ENCODE measurements around the gene CPN2. TPM values are rescaled to one million over a fixed set of nuclear protein-coding genes. Genes with fewer than 3 reads are reported as not detected.
A peak's percentile ranks its signal among the peaks of the same experiment; 100 is the strongest.

The CPN2 gene
- total RNA-seq, 1 donor from 2014 or later = not detected

DNA sequence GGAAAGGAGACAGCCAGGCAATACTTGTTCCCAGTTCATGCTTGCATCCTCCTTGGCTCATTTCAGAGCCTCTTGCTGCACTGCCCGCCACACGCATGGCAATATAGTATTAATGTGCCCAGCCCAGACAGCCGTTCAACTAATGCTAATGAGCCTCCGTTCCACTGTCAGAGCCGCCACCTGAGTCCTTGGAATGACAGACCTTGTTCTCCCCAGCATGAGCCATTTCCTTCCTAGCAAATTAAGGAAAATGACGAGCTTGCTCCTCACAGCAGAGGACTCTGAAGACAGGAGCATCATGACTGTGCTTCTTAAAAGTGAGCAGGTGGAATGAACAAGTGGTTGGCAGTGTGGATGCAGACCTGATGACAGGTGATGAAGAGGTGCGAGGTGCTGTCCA is 29.2 kb upstream of the CPN2 start:
- ATAC-seq = no peak

DNA sequence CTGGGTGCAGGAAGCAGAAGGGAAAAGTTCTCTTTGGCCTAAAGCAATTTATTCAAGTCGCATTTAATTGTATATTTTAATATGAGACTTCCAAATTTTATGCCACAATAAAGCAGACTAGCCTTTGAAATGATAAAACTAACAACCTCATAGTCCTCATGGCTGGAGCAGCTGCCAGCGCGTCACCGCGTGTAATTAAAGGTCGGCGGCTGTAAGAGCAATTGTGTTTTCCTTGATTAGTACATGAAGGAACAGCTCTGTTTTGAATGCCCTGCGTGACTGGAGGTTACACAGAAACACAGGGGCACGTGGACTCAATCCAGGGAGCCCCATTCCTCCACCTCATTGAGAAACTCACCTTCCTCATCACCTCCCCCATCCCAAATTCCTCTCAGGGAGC is 28.5 kb upstream of the CPN2 start:
- ATAC-seq = no peak

DNA sequence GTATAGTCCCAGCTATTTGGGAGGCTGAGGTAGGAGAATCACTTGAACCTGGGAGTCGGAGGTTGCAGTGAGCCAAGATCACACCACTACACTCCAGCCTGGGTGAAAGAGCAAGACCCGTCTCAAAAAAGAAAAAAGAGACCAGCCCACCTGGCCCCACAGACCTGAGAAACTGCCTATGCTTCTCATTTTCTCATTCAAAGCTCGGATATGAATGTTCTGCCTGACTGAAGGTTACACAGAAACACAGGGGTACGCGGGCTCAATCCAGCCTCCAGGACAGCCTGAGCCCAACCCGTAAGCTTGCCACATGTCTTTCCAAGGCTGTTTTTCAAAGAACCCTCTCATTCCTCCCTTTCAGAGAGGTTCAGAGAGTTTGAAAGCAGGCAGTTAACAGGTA is 28.1 kb upstream of the CPN2 start:
- ATAC-seq = no peak

DNA sequence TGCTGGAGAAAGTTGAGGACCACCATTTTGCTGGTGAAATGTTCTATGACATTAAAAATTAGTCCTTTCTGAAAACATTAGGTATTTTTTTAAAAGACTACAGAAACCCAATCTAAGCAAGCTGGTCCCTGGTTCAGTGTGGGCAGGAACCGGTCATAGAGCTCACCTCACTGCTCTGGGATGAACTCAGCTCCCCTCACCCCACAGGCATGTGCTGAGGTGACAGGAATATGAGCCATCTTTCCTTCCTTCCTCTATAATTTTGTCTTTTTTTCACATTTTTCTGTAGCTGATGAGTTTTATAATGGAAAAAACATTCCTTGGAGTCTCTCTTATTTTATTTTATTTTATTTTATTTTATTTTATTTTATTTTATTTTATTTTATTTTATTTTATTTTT is 26.6 kb upstream of the CPN2 start:
- no peak for ATAC-seq

DNA sequence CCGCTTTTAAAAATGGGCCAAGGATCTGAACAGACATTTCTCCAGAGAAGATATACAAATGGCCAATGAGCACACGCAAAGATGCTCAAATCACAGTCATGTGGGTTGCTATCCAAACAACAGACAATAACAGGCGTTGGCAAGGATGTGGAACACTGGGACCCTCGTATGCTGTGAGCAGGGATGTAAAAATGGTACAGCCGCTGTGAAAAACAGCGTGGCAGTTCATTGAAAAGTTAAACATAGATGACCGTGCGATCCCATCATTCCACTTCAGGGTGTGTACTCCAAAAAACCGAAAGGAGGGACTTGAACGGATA is 25.1 kb upstream of the CPN2 start:
- no peak for ATAC-seq

DNA sequence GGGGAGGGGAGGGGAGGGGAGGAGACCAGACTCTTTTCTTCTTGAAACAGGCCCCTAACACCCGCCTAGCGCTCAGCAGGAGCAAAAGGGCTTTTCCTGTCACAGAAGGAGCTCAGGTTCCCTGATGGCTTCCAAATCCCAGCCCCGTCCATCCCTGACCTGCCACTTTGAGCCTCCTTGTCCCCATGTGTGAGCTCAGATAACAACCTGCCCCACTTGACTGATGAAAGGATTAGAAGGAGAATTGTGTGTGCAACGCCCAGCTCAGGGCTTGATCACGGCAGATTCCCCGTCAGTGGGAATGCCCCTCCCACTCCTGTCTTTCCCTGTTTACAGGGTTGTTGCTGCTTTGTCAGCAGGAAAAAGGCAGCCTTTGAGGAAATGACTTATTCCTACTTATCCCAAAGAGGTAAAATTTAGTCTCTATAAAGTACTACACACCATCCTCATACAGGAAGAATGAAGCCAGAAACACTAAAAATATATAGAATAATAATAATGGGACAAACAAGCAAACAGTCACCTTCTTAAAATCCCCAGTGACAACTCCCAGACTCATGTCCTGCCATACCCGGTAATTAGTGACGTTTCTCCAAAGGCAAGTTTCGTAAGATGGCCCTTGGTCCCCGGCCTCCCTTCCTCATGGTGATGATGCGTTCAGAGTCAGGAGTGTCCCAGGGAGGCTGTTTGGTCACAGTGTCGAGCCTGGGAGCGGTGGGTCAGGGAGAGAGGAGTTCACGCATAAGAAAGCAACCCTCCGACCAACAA is 24.5 kb upstream of the CPN2 start:
- ATAC-seq = no peak

DNA sequence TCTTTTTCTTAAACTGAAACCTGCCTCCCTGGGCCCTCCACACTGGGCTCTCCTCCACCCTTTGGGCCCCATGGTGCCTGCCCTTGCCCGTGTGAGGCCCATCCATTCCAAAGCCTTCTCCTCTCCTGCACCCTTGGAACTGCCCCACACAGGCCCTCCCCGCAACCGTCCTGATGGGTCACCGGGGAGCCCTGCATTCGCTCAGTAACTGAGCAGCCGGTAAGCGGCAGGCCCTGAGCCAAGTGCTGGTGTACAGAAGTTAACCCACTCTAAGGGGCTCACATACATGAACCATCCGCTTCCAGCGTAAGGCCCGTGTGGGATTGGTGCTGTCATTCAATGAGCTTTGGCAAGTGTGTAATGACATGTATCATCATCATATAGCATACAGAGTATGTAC is 23.8 kb upstream of the CPN2 start:
- ATAC-seq = no peak

DNA sequence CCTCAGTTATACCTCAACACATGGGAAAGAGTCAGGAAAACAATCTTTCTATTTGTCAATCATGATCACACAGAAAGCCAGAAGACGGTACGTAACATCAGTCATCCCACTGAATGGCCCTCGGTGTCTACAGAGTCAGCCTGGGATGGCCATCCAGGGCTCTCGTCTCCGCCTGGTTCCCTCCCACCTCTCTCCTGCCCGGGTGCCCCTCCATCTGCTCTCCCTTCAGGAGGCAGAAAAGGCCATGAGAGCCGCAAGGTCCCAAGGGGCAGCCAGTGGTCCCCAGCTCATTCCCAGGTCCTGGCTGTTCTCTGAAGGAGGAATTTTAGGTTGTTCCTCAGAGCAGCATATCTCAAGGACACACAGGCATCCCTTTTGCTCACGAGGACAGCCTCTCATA is 22.8 kb upstream of the CPN2 start:
- ATAC-seq = no peak

DNA sequence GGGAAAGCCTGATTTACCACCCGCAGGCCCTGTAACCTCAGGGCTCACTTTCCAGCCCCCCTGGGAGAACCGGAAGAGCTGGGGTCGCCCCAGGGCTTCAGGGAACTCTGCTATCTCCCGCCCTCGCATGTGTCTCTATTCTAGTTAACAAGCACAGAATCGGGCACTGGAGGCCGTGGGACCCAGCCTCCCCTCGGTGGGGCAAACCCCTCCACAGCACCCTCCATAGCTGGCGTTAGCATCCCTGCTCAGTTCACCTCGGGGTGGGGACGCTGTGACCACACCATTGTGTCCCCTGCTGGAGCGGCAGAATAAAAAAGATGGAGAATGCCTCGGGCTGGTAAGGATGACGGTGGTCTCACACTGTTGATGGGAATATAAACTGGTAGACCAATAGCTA is 21.9 kb upstream of the CPN2 start:
- no peak for ATAC-seq

DNA sequence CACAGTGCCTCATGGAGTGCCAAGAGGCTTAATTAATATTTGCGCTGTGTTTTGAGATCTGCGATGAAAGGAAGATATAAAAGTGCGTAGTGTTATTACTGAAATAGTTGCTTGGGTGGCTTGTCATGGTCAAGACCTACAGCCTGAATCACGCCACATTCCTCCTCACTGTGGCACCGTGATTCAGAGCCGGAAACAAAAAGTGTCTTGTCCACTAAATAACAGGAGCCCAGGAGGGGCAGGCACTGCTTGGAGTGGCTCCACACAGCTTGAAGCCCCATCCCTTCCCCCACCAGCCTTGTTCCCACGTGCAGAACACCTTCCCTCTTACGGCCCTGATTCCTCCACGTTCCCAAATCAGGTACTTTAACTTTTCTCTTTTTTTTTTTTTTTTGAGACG is 19.6 kb upstream of the CPN2 start:
- ATAC-seq = no peak

DNA sequence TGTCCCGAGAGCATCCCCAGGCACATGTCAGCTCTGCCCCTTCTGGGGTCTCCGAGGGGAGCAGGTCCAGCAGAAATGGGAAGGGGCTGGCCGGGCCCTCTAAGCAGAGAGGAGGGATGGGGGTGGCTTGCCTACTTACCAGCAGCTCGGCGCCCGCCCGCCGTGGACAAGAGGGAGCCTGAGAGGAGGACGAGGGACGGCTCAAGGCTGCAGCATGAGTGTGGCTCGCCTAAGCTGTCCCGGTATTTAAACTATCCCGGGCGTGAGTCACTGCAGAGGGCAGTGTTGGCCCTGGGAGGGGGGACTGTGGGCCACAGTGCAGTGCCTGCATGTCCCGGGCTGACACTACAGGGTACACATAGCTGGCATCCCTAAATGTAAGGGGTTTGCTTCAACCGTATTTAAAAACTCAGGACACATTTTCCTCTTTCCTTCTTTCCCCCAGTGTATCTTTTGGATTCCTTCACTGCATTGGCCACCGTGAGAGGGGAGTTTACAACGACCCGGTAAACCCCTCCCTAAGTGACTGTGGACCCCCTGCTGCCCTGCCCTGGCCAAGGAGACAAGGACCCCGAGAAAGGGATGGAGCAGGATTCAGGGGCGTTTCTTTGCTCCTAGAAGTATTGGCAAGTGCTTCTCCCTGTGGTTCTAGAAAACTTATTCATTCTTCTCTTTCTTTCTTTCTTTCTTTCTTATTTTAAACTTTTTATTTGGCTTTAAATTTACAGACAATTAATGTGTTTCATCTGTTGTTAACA is 18.6 kb upstream of the CPN2 start, which contains the start of gene LRRC15:
TSS of gene LRRC15 (minus strand) at position 222 of the 758 bp plus-strand sequence. CDS start 8,700 bp downstream, outside the sequence.
- no peak for ATAC-seq

DNA sequence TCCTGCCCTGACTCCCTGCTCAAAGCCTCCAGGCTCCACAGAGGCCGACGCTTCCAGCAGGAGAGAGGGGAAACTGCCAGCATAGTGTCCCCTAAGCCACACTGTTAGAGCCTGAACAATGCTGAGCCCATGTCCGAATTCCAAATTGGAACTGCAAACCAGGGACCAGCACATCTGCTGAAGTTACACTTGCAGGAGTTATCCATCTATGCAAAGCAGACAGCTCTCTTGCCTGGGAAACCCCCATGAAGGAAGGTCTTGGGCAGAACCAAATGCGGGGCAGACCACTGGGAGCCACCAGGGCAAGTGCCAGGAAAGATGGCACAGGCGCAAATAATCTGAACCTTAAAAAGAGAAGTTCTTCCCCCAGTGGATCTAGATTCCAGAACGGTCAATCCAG is 17.8 kb upstream of the CPN2 start:
- ATAC-seq = no peak

DNA sequence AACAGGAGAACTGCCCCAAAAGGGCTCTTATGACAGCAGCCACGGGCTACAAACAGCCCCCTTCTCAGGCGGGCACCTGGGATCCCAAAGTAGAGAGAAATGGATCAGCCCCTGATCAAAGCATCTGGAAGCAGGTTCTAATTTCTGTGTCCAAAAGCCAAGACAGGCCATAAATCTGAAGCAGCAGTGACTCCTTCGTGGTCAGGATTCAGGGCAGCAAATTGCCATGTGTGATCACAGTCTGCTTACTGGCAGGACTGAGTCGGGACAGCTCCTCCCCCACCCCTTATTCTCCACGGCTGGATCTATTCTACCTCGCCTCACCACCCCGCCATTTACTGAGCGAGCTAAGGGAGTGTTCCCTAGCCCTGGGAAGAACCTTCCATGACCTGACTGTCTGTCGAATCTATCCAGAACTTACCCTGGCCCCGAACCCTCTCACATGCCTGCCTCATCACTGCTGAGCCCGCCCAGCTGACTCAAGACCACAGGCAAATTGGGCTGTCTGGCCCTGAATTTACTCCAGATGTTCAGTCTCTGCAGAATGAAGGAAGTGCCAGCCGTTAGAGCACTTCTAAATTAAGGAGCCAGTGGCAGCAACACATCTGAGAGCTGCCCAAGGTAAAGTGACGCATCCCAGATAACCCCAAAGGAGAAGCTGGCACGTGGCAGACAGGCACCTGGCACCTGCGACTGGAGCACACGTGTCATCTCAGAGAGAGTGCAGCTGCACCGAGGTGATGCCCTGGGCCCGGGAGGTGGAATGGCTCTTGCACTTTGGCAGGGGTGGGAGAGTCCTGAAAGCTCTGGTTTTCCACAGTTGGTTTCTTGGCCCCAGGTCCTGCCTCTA is 17.1 kb upstream of the CPN2 start:
- no peak for ATAC-seq

DNA sequence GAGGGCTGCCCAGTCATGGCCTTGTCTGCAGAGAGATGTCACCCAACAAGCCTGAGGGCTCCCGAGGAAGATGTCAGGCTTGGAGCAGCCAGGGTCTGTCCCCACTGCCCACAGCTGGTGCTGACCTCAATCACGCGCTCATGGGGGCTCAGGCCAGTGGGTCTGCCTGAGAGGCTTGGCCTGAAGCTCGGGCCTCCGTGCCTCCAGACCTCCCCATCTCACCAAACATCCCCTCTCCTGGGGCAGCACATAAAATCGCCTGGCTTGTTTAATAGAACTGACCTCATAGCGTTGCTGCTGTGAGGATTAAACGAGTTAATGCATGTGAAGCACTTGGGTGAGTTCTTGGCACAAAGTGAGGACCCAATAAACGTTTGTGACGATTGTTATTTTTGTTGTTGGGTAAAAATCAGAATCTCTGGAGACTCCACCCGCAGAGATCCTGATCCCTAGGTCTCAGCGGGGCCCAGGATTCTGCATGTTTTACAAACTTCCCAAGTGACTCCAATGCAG is 14.9 kb upstream of the CPN2 start:
- no peak for ATAC-seq

DNA sequence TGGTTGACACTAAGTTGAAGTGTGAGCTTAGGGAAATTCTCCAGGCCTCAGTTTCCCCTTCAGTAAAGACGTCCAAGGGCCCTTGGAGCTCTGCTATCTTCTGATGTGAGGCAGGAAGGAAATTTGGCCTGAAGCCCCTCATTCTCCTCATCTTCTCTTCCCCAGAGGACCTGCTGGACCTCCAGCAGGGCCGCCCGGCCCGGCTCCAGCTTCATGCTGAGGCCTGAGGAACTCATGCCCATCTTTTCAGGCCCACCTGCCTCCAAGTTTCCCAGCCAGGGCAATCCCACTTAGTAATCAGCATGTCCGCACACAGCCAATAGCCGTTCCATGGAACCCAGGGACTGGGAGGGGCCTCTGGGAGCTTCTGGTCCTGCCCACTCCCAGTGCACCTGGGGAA is 14.4 kb upstream of the CPN2 start:
- ATAC-seq = no peak

DNA sequence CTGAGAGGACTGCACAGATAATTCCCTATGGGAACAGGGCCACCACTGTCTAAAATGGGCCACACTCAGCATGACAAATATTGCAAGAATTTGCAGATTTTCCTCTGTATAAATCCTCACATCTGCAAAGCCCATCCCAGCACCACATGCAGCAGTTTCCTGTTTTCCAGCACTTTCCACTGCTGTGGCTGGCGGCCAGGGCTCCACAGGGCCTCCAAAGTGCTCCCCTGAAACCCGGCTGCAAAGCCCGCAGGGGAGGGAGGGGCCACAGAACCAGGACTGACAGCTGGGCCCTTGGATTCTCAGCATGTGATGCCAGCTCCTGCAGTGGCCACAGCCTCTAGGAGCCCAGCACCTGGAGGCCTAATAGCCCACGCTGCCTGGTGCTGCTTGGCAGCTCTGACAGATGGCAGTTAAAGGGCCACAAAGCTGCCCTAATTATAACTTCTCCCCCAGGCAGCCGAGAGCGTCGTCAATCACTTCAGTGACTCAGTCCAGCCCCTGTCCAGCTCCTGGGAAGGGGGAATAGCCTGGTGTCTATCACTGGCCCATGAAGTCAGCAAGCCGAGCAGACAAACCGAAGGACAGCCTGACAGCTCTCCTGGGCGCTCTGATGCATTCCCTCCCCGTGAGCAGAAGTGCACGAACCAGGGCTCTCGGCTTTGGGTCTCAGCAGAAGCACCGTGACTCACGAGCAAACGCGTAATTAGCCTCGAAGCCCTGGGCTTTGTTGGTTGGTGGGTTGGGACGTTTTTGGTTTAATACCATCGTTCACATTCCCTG is 13.7 kb upstream of the CPN2 start:
- ATAC-seq = peak; percentile 11

DNA sequence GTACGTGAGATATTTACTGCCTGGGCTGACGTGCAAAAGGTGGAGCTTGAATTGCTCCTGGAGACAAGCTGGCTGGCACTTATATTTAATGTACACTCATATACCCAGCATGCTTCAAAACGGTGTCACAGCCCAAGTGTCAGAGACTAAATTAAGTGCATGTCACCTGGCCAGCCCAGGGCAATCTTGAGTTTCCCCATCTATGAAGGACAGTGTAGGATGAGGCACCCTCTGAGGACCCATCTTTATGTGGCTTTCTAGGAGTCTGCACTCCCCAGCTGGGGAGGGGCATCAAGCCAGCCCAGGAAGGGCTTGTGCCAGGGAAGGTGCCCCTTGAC is 13.2 kb upstream of the CPN2 start:
- ATAC-seq = no peak

DNA sequence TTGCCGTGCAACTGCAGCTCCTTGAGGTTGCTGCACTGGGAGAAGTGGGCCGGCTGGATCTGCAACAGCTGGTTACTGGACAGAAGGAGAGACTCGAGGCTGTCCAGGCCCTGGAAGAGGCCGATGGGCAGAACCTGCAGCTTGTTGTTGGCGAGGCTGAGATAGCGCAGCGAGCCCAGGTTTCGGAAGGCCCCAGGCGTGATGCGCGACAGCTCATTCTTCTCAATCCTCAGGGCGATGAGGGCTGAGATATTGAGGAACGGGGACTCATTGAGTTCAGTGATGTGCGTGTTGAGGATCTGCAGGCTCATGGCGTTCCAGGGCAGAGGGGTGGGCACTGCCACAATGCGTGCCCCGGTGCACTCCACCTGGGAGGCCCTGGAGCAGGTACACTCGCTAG is 9.4 kb upstream of the CPN2 start:
- no peak for ATAC-seq

DNA sequence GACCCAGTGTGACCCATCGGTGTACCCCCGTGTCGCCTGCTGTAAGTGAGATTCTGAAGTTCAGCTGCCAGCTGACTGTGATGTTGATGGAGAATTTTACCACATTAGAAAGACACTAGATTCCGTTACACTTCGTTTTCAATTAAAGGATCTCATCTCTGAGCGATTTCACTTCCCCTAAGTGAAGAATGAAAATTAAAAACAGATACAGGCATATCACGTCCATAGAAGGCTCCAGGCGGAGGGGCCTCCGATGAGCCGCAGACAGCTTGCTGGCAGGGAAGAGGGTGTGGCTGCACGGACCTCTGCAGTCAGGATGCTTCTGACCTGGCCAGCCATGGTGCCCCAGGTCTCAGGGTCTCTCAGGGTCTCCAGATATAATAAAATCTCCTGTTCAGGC is 6.6 kb upstream of the CPN2 start:
- no peak for ATAC-seq

DNA sequence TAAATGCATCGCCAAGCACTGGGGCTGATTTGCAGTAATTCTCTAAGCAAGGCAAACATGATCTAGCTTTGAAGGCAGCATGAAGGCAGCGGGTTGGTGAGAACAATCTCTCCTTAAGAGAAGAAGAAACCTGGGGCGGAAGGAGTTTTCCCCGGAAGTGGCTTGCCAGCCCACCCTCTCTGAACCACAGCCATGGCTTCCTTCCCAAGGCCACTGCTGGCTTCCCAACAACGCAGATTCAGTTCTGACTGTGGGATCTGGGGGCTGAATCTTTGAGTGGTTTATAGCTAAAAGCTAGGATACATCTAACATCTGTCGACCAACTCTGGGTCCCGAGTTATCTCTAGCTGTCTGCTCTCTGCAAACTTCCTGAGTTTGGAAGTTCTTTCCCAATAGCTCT is 4.3 kb upstream of the CPN2 start:
- ATAC-seq = no peak

DNA sequence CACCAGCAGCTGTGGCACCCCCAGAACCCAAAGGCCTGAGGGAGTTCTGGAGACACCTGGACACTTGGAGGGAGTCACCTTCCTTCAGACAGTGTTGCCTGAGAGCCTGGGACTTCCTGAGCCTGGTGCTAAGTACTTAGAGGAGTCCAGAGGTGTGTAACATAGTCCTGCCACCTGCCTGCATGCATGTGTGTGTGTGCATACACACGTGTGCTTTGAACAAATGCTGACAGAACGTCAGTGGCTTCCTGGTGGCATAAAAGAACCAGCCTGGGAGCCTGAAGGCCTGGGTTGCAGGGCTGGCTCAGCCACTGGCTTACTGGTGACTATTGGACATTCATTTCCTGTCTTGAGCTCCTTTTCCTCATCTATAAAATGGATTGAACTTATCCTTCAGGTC is 3.2 kb upstream of the CPN2 start:
- ATAC-seq = peak; percentile 72

DNA sequence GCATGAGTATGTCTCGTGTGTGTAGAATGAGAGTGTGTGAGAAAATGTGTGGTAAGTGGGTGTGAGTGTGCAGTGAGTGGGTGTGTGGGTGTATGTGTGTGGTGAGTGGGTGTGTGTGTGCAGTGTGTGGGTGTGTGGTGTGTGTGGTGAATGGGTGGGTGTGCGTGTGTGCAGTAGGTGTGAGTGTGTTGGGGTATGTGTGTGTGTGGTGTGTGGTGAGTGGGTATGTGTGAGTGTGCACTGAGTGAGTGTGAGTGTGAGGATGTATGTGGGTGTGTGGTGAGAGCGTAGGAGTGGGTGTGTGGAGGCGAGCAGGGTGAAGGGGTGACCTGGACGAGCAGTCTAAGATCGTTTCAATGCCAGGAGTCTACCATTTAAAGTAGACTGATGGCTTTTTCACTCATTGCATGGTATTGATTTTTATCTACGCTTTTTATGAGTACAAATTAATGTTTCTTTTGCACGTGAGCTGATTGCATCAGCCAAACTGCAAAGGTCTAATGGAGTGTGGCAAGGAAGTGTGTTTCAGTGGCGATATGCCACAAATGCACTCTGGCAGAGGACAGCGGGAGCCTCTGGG is 1.6 kb upstream of the CPN2 start:
- ATAC-seq = no peak

Data from esophagus mucosa (tissue), 1 donor.